Stimulated activated CD4-positive, alpha-beta T cell treated with anti-CD3 and anti-CD28 coated beads, Interleukin-15, amount 100 ng/mL, for 1 hour (primary cell): ENCODE data around the gene AFG1L.
"Not testable (repeated sequence)": the region's sequence is repeated elsewhere in the genome, so short reads cannot be mapped to it uniquely, and the experiment has no call there.

ENCODE experiments used
- DNase-seq, 2 donors: peaks; one replicate each; pipeline ENCODE4 v3.0.0-alpha.2; 2020; ENCODE audit warnings: low read depth in 1 of 2, low spot score in 1 of 2

AFG1L gene

DNA sequence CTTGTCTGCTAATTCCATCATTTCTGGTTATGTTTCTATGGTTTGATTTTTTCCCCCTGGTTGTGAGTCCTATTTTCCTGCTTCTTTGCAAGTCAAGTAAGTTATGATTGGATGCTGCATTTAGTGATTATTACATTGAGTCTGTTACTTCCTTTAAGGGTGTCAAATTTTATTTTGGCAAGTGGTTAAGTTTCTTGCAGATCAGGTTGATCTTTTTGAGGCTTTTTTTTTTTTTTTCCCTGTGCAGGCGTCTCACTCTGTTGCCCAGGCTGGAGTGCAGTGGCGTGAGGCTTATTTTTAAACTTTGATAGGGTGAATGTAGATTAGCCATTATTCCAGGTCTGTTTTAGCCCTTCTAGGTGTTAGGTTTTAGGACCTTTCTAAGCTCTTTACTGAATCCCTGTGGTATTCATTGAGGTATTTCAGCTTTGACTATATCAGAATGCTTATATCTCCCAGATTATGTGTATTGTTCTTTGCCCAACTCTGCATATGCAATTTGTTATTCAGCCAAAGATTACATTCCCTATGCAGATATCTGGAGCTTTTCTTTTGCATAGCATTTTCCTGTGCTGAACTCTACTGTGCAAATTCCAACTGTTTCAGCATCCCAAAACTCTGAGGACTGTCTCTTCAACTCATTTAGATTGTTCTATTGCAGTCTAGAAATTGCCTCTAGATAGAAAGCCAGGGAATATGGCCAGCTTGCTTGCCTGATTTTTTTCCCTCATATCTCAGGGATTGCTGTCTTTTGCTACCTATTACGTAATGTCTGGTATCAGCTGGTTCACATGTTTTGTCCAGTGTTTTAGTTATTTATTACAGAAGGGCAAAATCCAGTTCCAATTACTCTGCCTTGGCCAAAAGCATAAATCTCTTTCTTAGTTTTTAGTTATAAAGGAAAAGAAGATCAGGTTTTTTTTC lies 113.3 kb downstream of the AFG1L start:
- no peak for DNase-seq

- no peak for DNase-seq
These were observed 114.0 kb downstream of the AFG1L start for GRCh38 chr6:108408861-108409260.

- DNase-seq = not testable (repeated sequence)
These were observed 121.4 kb downstream of the AFG1L start for GRCh38 chr6:108416047-108416833.

- no peak for DNase-seq
These were observed 122.2 kb downstream of the AFG1L start for GRCh38 chr6:108417027-108417426.

DNA sequence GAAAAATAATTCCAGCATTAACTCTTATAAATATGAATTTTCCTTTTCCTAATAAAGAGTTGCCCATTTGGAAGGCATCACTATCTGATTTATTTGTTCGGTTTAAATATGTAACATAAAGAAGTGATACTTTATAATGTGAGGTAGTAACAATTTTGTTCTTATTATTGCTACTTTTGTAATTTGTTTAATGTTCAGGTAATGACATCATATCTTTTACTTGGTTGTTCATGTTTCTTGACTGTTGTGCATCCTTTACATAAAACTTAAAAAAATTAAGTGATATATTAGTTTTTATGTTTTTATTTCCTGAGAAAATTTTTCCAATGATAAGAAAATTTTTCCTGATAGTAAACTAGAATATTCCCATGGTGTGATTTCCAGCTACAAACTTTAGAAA lies 124.6 kb downstream of the AFG1L start:
- DNase-seq = no peak

DNA sequence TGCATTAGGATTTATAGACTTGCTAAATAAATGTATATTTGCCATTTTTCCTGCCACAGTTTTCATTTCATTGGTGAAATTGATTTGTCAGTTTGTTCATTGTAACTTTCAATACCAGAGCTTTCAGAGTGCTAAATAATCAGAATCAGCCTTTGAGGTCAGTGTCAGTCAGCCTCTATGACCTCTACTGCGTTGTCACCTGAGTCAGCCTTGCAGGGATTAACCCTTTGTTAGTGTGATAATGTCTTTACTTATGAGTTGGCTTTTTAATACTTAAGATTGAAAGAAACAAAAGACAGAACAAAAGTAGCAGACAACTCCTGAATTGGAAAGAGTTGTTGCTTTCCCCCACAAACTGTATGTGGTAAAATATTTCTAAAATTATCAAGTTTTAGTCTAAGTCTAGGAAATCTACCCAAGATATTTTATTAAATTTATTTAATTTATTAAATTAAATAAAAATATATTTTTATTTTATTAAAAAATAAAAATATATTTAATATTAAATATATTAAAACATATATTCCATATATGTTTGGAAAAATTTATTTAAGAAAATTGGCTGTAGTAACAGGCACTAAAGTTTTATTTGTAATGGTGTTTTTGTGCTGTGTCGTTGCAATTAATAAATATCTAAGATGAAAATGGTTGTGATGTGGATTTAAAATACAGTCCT lies 125.2 kb downstream of the AFG1L start:
- DNase-seq = no peak

- no peak for DNase-seq
These were observed 126.5 kb downstream of the AFG1L start for GRCh38 chr6:108421366-108421765.

DNA sequence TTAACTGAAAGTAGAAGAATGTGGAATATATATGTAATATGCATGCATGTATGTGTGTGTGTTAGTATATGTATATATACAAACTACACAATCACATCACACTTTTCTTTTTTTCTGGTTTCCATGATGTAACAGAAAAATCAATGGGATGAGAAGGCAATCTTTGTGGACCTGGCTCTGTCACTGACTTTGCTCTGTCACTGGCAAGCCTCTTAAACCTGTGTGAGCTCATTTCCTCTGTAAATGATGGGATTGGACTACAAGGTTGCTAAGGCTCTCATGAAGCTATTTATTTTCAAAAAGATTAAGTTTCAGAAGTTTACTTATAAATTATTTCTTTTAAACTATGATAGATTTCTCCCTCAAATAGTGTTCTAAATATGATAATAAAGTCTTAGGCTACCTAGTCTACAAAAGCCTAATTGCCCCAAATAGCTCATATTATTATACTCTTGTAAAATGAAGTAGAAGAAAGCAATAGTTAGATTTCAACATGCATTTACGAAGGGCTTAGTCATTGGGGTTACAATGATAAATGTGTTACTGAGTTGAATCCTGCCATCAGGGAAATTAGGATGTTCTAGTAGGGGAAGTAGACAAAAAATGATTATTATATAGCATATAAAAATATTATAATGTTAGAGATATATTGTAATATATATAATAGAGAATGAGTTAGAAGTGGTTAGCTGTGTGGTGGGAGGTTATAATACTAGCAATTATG lies 129.3 kb downstream of the AFG1L start:
- DNase-seq = no peak

GRCh38 chr6:108425428-108425827 lies 130.6 kb downstream of the AFG1L start:
- no peak for DNase-seq

GRCh38 chr6:108432143-108432542 lies 137.3 kb downstream of the AFG1L start:
- no peak for DNase-seq

DNA sequence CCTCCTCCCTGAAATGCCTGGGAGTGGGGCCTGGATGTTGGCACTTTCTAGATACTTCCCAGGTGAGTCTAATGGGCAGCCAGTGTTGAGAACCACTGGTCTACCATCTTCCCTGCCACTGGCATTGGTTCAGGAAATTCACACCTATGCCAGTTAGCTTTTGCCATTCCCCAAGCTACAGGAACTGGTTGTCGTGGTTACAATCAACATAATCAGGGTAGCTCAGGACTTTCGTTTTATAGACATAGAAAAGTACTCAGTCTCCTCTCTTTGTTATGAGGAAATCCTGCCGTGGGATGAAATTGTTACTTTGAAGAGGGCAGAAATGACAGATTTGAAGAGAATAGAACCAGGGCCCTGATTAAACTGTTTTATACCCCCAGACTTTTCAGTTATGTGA lies 137.9 kb downstream of the AFG1L start:
- DNase-seq = no peak

DNA sequence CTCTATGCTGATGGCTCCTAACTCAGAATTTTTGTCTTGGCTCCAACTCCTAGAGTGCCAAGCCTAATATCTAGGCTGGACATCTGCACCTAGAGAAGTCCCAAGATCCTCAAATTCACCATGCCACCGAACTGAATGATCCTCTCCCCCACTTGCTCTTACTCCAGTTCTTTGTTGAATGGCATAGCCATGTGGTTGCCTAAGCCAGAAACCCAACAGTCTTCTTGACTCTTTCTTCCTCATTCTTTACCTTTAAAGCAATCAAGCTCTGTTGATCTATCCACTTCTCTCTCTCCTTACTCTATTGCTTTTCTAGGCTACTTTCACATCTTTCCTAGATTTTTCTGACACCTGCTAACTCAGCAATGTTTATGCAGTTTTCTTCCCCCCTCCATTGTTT lies 139.4 kb downstream of the AFG1L start:
- DNase-seq = no peak

GRCh38 chr6:108435391-108435790 lies 140.5 kb downstream of the AFG1L start:
- DNase-seq = no peak

DNA sequence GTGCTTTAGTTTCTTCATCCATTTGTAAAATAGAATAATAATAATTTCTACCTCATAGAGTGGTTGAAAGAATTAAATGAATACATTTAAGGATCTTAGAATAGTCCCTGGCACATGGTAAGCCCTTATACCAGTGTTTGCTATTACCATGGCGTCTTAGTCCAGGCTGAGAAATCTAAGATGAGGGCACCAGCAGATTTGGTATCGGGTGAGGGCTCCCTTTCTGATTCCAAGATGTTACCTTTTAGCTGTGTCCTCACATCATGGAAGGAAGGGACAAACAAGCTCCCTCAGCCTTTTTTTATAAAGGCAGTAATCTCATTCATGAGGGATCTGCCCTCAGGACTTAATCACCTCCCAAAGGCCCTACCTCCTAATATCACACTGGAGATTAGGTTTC lies 141.9 kb downstream of the AFG1L start:
- DNase-seq = no peak

GRCh38 chr6:108437821-108438220 lies 143.0 kb downstream of the AFG1L start:
- no peak for DNase-seq

GRCh38 chr6:108438918-108439317 lies 144.1 kb downstream of the AFG1L start:
- no peak for DNase-seq

- no peak for DNase-seq
These were observed 146.3 kb downstream of the AFG1L start for GRCh38 chr6:108441141-108441540.

DNA sequence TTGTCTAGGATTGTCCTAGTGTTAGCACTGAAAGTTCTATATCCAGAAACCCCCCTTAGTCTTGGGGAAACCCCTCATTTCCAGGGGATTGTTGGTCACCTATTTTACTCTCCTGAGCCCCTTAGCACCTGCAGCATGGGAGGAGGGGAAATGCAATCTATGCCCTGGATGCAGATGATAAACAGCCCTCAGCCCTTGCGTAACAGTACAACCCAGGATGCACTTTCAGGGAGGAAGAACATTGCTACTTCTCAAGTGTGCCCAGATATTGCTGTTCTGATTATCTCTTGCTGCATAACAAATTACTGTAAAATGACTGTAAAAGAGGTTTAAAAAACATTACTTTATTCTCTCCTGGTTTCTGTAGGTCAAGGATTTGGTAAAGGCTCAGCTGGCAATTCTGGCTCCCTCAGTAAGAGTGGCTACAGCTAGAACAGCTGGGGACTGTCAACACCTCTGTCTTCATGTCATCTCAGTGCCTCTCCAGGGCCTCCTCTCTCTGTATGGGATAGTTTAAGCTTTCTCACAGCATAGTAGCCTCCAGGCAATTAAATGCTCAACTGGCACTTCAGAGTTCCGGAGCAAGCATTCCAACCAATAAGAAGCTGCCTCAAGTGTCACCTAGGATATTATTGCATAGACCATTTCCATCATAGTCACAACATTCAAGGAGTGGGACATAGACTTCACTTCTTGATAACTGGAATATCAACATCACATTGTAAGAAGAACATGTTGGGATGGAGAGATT lies 148.1 kb downstream of the AFG1L start:
- DNase-seq = no peak

DNA sequence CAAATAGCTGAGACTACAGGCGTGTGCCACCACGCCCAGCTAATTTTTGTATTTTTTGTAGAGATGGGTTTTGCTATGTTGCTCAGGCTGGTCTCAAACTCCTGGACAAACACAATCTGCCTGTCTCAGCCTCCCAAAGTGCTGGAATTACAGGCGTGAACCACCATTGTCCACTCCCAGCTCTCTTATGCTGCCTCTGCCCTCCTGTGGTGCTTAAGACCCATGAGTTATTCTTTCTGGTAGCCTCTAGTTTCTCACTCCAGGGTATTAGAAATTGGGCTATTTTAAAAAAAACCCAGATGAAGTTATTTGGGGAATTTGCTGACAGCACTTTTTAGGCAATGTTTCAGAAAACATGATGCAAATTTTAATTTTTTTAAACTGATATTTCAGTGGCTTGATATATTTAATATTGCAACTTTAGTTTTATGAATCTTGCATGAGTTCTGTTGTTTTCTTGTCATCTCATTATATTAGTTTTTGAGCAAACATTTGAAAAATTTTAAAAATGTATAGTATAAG lies 151.8 kb downstream of the AFG1L start:
- no peak for DNase-seq

- DNase-seq = no peak
These were observed 153.6 kb downstream of the AFG1L start for GRCh38 chr6:108448481-108448880.
